ENCODE data around the gene RNF151.
"Not testable (repeated sequence)": the region's sequence is repeated elsewhere in the genome, so short reads cannot be mapped to it uniquely, and the experiment has no call there.

RNF151 gene

GRCh38 chr16:1961651-1962067, 5.0 kb upstream of the RNF151 start:
- no peaks in the 10 kb centered on the region for H3K27me3 ChIP-seq (ENCODE audit: control insufficient read depth, insufficient read depth, low read length)
- no peak overlapping the region for H3K9ac ChIP-seq (ENCODE audit: low read depth, low read length)
- peaks cover 32% of the 10 kb centered on the region for H3K36me3 ChIP-seq (ENCODE audit: control insufficient read depth, insufficient read depth, low read length)
- peaks cover 18% of the 10 kb centered on the region for H3K4me1 ChIP-seq (ENCODE audit: control insufficient read depth, insufficient read depth, low read length)
- H3K9me3 ChIP-seq (ENCODE audit: control insufficient read depth, insufficient read depth, low read length) = no peaks in the 10 kb centered on the region
- H3K4me3 ChIP-seq (ENCODE audit: low read depth, low read length) = peak overlapping the region; percentile 33
- H3K27ac ChIP-seq (ENCODE audit: low read depth, low read length) = peak overlapping the region; percentile 97

- Histone ChIP-seq H3K4me3 (ENCODE audit: low read depth, low read length) (peak overlapping the region; percentile 84), H3K4me1 (ENCODE audit: control insufficient read depth, insufficient read depth, low read length) (peaks cover 18% of the 10 kb centered on the region), H3K27ac (ENCODE audit: low read depth, low read length) (peak overlapping the region; percentile 97), H3K9ac (ENCODE audit: low read depth, low read length) (peak overlapping the region; percentile 99), H3K36me3 (ENCODE audit: control insufficient read depth, insufficient read depth, low read length) (peaks cover 32% of the 10 kb centered on the region)
- not testable (repeated sequence) for H3K27me3 ChIP-seq (ENCODE audit: control insufficient read depth, insufficient read depth, low read length); H3K9me3 ChIP-seq (ENCODE audit: control insufficient read depth, insufficient read depth, low read length)
These were observed 4.2 kb upstream of the RNF151 start for GRCh38 chr16:1962161-1963153.

- no peaks in the 10 kb centered on the region for H3K27me3 ChIP-seq (ENCODE audit: control insufficient read depth, insufficient read depth, low read length)
- peaks cover 14% of the 10 kb centered on the region for H3K4me1 ChIP-seq (ENCODE audit: control insufficient read depth, insufficient read depth, low read length)
- peak overlapping the region; percentile 99 for H3K9ac ChIP-seq (ENCODE audit: low read depth, low read length)
- H3K4me3 ChIP-seq (ENCODE audit: low read depth, low read length) = peak overlapping the region; percentile 84
- H3K9me3 ChIP-seq (ENCODE audit: control insufficient read depth, insufficient read depth, low read length) = no peaks in the 10 kb centered on the region
- H3K27ac ChIP-seq (ENCODE audit: low read depth, low read length) = peak overlapping the region; percentile 97
- H3K36me3 ChIP-seq (ENCODE audit: control insufficient read depth, insufficient read depth, low read length) = peaks cover 32% of the 10 kb centered on the region
These were observed 2.7 kb upstream of the RNF151 start for GRCh38 chr16:1963806-1964505.

GRCh38 chr16:1964506-1965395, 1.9 kb upstream of the RNF151 start, which contains the start of gene RPS2:
RPS2 (minus strand) TSS chr16:1964826; CDS start chr16:1964625, 201 bp downstream.
- Histone ChIP-seq H3K9ac (ENCODE audit: low read depth, low read length) (peak within 1 kb of the TSS; percentile 99), H3K27me3 (ENCODE audit: control insufficient read depth, insufficient read depth, low read length) (no peaks in the 10 kb centered on the region), H3K9me3 (ENCODE audit: control insufficient read depth, insufficient read depth, low read length) (no peaks in the 10 kb centered on the region), H3K4me1 (ENCODE audit: control insufficient read depth, insufficient read depth, low read length) (peaks cover 13% of the 10 kb centered on the region), H3K36me3 (ENCODE audit: control insufficient read depth, insufficient read depth, low read length) (peaks cover 32% of the 10 kb centered on the region), H3K27ac (ENCODE audit: low read depth, low read length) (peak within 1 kb of the TSS; percentile 97), H3K4me3 (ENCODE audit: low read depth, low read length) (peak within 1 kb of the TSS; percentile 84)

GRCh38 chr16:1965396-1966001, 1.2 kb upstream of the RNF151 start:
- Histone ChIP-seq H3K9me3 (ENCODE audit: control insufficient read depth, insufficient read depth, low read length) (no peaks in the 10 kb centered on the region), H3K36me3 (ENCODE audit: control insufficient read depth, insufficient read depth, low read length) (peaks cover 32% of the 10 kb centered on the region), H3K4me1 (ENCODE audit: control insufficient read depth, insufficient read depth, low read length) (peaks cover 13% of the 10 kb centered on the region), H3K27ac (ENCODE audit: low read depth, low read length) (peak overlapping the region; percentile 97), H3K9ac (ENCODE audit: low read depth, low read length) (peak overlapping the region; percentile 95), H3K4me3 (ENCODE audit: low read depth, low read length) (peak overlapping the region; percentile 84), H3K27me3 (ENCODE audit: control insufficient read depth, insufficient read depth, low read length) (no peaks in the 10 kb centered on the region)

GRCh38 chr16:1968146-1968953, 1.7 kb downstream of the RNF151 start:
- Histone ChIP-seq H3K4me3 (ENCODE audit: low read depth, low read length) (no peak overlapping the region), H3K4me1 (ENCODE audit: control insufficient read depth, insufficient read depth, low read length) (peaks cover 4% of the 10 kb centered on the region; the same call in 1 of the 2 replicates), H3K36me3 (ENCODE audit: control insufficient read depth, insufficient read depth, low read length) (peaks cover 9% of the 10 kb centered on the region), H3K27ac (ENCODE audit: low read depth, low read length) (no peak overlapping the region), H3K27me3 (ENCODE audit: control insufficient read depth, insufficient read depth, low read length) (no peaks in the 10 kb centered on the region), H3K9ac (ENCODE audit: low read depth, low read length) (no peak overlapping the region), H3K9me3 (ENCODE audit: control insufficient read depth, insufficient read depth, low read length) (no peaks in the 10 kb centered on the region)

- H3K27ac ChIP-seq (ENCODE audit: low read depth, low read length) = peak within 1 kb of the TSS; percentile 86
- peaks cover 4% of the 10 kb centered on the region; the same call in 1 of the 2 replicates for H3K4me1 ChIP-seq (ENCODE audit: control insufficient read depth, insufficient read depth, low read length)
- no peaks in the 10 kb centered on the region for H3K27me3 ChIP-seq (ENCODE audit: control insufficient read depth, insufficient read depth, low read length)
These were observed 5.3 kb downstream of the RNF151 start, which contains the start of gene TBL3 for GRCh38 chr16:1971796-1972489. TBL3 (plus strand) TSS chr16:1972053; CDS start chr16:1972165, 112 bp downstream.

GRCh38 chr16:1972490-1972877, 5.8 kb downstream of the RNF151 start:
- Histone ChIP-seq H3K27ac (ENCODE audit: low read depth, low read length) (no peak overlapping the region), H3K9me3 (ENCODE audit: control insufficient read depth, insufficient read depth, low read length) (no peaks in the 10 kb centered on the region), H3K4me3 (ENCODE audit: low read depth, low read length) (peak overlapping the region; percentile 84), H3K4me1 (ENCODE audit: control insufficient read depth, insufficient read depth, low read length) (peaks cover 4% of the 10 kb centered on the region; the same call in 1 of the 2 replicates), H3K36me3 (ENCODE audit: control insufficient read depth, insufficient read depth, low read length) (peaks cover 32% of the 10 kb centered on the region), H3K27me3 (ENCODE audit: control insufficient read depth, insufficient read depth, low read length) (no peaks in the 10 kb centered on the region), H3K9ac (ENCODE audit: low read depth, low read length) (peak overlapping the region; percentile 64; the same call in 1 of the 2 replicates)

More at GRCh38 chr16:1971796-1972489, 5.3 kb downstream of the RNF151 start, which contains the start of gene TBL3:
- Histone ChIP-seq H3K36me3 (ENCODE audit: control insufficient read depth, insufficient read depth, low read length) (peaks cover 28% of the 10 kb centered on the region), H3K9me3 (ENCODE audit: control insufficient read depth, insufficient read depth, low read length) (no peaks in the 10 kb centered on the region), H3K9ac (ENCODE audit: low read depth, low read length) (peak within 1 kb of the TSS; percentile 64), H3K4me3 (ENCODE audit: low read depth, low read length) (peak within 1 kb of the TSS; percentile 84)
